ENCODE data around the gene WAPL.
A peak's percentile ranks its signal among the peaks of the same experiment; 100 is the strongest.

WAPL gene

GRCh38 chr10:86461963-86462804 lies 59.4 kb downstream of the WAPL start:
- no peak for DNase-seq

- DNase-seq: no peak
These were observed 70.0 kb downstream of the WAPL start for GRCh38 chr10:86451604-86451960.

GRCh38 chr10:86450806-86451603 lies 70.6 kb downstream of the WAPL start:
- no peak for DNase-seq

- DNase-seq: no peak
These were observed 71.5 kb downstream of the WAPL start for GRCh38 chr10:86449926-86450558.

- DNase-seq: peak; percentile 18
These were observed 74.2 kb downstream of the WAPL start for GRCh38 chr10:86447432-86447831.

GRCh38 chr10:86446987-86447386 lies 74.6 kb downstream of the WAPL start:
- no peak for DNase-seq

- no peak for DNase-seq
These were observed 75.2 kb downstream of the WAPL start for GRCh38 chr10:86446440-86446839.

GRCh38 chr10:86443936-86444335 lies 77.7 kb downstream of the WAPL start:
- DNase-seq: peak; percentile 33

- DNase-seq: peak; percentile 64
These were observed 78.5 kb downstream of the WAPL start for GRCh38 chr10:86443069-86443468.

- DNase-seq: peak; percentile 89
These were observed 80.4 kb downstream of the WAPL start for GRCh38 chr10:86440874-86441843.

GRCh38 chr10:86439544-86439943 lies 82.0 kb downstream of the WAPL start:
- peak; percentile 80 for DNase-seq

GRCh38 chr10:86438091-86438749 lies 83.4 kb downstream of the WAPL start:
- DNase-seq: no peak

GRCh38 chr10:86437447-86437846 lies 84.1 kb downstream of the WAPL start:
- no peak for DNase-seq

- no peak for DNase-seq
These were observed 84.6 kb downstream of the WAPL start for GRCh38 chr10:86436963-86437362.

GRCh38 chr10:86434656-86435055 lies 86.9 kb downstream of the WAPL start:
- peak; percentile 60 for DNase-seq

- no peak for DNase-seq
These were observed 97.9 kb downstream of the WAPL start for GRCh38 chr10:86423739-86424138.

- no peak for DNase-seq
These were observed 102.5 kb downstream of the WAPL start for GRCh38 chr10:86419101-86419500.

GRCh38 chr10:86415583-86415982 lies 106.0 kb downstream of the WAPL start:
- DNase-seq: no peak

GRCh38 chr10:86415116-86415515 lies 106.5 kb downstream of the WAPL start:
- no peak for DNase-seq

GRCh38 chr10:86413046-86413728 lies 108.4 kb downstream of the WAPL start:
- peak; percentile 54 for DNase-seq

Measured in fibroblast of skin of back (primary cell).